K562 (cell line): ENCODE results near the gene ATP6V1F. TPM values are rescaled to one million over a fixed set of nuclear protein-coding genes. Genes with fewer than 3 reads are reported as not detected.
A peak's percentile ranks its signal among the peaks of the same experiment; 100 is the strongest.

ENCODE experiments used
- ADNP ChIP-seq: fragments of 200-800 bp; sonication (Bioruptor generic); IDR thresholded peaks from 2 replicates; pipeline ENCODE4 v1.6.1; 2016; ENCODE audit warnings: missing genetic modification characterization, missing compliant biosample characterization
- CBX1 ChIP-seq: sonication (generic); IDR thresholded peaks from 2 replicates; pipeline ENCODE4 v1.6.1; 2016; ENCODE audit warnings: antibody characterized with exemption, low read depth, mild to moderate bottlenecking
- CBX5 ChIP-seq: IDR thresholded peaks from 2 replicates; pipeline ENCODE4 v1.6.1; 2014; ENCODE audit warnings: low read depth, borderline replicate concordance
- FOS ChIP-seq: IDR thresholded peaks from 3 replicates; pipeline ENCODE4 v1.6.1; 2011; ENCODE audit not compliant: insufficient read length; ENCODE audit errors: extremely low read depth
- HLTF ChIP-seq: fragments of 450-650 bp; IDR thresholded peaks from 2 replicates; pipeline ENCODE4 v1.6.1; 2016
- KLF1 ChIP-seq: fragments of 450-650 bp; IDR thresholded peaks from 2 replicates; pipeline ENCODE4 v1.6.1; 2016; ENCODE audit warnings: missing genetic modification characterization, missing compliant biosample characterization
- NFIC ChIP-seq: fragments of 450-650 bp; IDR thresholded peaks from 2 replicates; pipeline ENCODE4 v1.6.1; 2017; ENCODE audit warnings: mild to moderate bottlenecking, inconsistent platforms
- NFYB ChIP-seq: IDR thresholded peaks from 2 replicates; pipeline ENCODE4 v1.6.1; 2011; ENCODE audit warnings: mild to moderate bottlenecking, moderate library complexity; ENCODE audit not compliant: insufficient read length; ENCODE audit errors: extremely low read depth
- RAD21 ChIP-seq, 2 experiments: fragments of 250-450 bp in 1 of 2; fragments of 450-650 bp in 1 of 2; sonication (Bioruptor Pico) in 1 of 2; formaldehyde crosslinking in 1 of 2; IDR thresholded peaks in 1 of 2; conservative IDR thresholded peaks in 1 of 2; 2 replicates each; pipeline versions ENCODE4 v1.4.0 to v1.8.0; 2020 to 2022; ENCODE audit warnings: mild to moderate bottlenecking in 2 of 2, moderate library complexity in 1 of 2
- SAFB ChIP-seq: fragments of 200-400 bp; formaldehyde crosslinking; IDR thresholded peaks from 2 replicates; pipeline ENCODE4 v1.6.1; 2017; ENCODE audit warnings: low read depth, low read length, borderline replicate concordance
- SMARCA5 ChIP-seq: fragments of 450-650 bp; IDR thresholded peaks from 2 replicates; pipeline ENCODE4 v1.6.1; 2016
- ZBTB1 ChIP-seq: sonication (generic); formaldehyde crosslinking; IDR thresholded peaks from 2 replicates; pipeline ENCODE4 v1.8.1; 2023; ENCODE audit warnings: missing genetic modification reagents, low read depth, mild to moderate bottlenecking, borderline replicate concordance
- ZNF347 ChIP-seq: fragments of 450-650 bp; formaldehyde crosslinking; IDR thresholded peaks from 2 replicates; pipeline ENCODE4 v1.4.0; 2020; ENCODE audit warnings: low read depth, mild to moderate bottlenecking, moderate library complexity
- ZNF717 ChIP-seq: fragments of 250-450 bp; sonication (Bioruptor Pico); IDR thresholded peaks from 2 replicates; pipeline ENCODE4 v1.5.0; 2021
- polyA plus RNA-seq, 8 experiments: library from polyadenylated mRNA; depleted of rRNA in 4 of 8; stranded (reverse) in 5 of 8; unstranded in 3 of 8; fragments of >200 nt; fragmentation: Nextera tagmentation in 2 of 8; fragmentation: Illumina TruSeq in 1 of 8; extraction: Ambion mirVana in 2 of 8; extraction: Trizol in 1 of 8; gene quantifications; 2 replicates each; pipeline versions ENCODE4 v1.2.1 to v1.2.3, GENCODE V29; 2011 to 2014; ENCODE audit warnings: inconsistent platforms in 1 of 8, missing spikeins in 1 of 8
- total RNA-seq, 7 experiments: library from RNA; depleted of rRNA in 6 of 7; stranded (reverse); fragments of >200 nt in 6 of 7; fragmentation: Illumina TruSeq in 2 of 7; extraction: Trizol in 2 of 7; gene quantifications; 2 replicates each; pipeline versions ENCODE4 v1.2.1 to v1.2.3, GENCODE V29; 2011 to 2021; ENCODE audit warnings: low replicate concordance in 1 of 7
- TF ChIP-seq, protein P1 (sequence below): sonication (generic); formaldehyde crosslinking; IDR thresholded peaks from 2 replicates; pipeline ENCODE4 v1.8.1; 2023; ENCODE audit warnings: mild to moderate bottlenecking, missing genetic modification reagents
- TF ChIP-seq, protein P2 (sequence below): sonication (generic); formaldehyde crosslinking; IDR thresholded peaks from 2 replicates; pipeline ENCODE4 v1.9.0; 2022; ENCODE audit warnings: mild to moderate bottlenecking, missing genetic modification reagents
- TF ChIP-seq, protein P3 (sequence below): fragments of 250-450 bp; sonication (Bioruptor Pico); IDR thresholded peaks from 2 replicates; pipeline ENCODE4 v1.5.1; 2021; ENCODE audit warnings: mild to moderate bottlenecking
- TF ChIP-seq, protein P4 (sequence below), 2 experiments: IDR thresholded peaks; 2 replicates each; pipeline ENCODE4 v1.6.1; 2012; ENCODE audit warnings: improper control_type of control experiment in 2 of 2, low read depth in 2 of 2, low read length in 2 of 2, borderline replicate concordance in 1 of 2
- TF ChIP-seq, protein P5 (sequence below): fragments of 450-650 bp; formaldehyde crosslinking; IDR thresholded peaks from 2 replicates; pipeline ENCODE4 v1.4.0; 2020; ENCODE audit warnings: mild to moderate bottlenecking, mixed read lengths

Gene ATP6V1F
- total and polyA plus RNA-seq, 9 of the 15 experiments (the other 6 are each of a cell fraction or from before 2014, with no cell fraction given), result 206 to 1,123 (median 542) TPM

DNA sequence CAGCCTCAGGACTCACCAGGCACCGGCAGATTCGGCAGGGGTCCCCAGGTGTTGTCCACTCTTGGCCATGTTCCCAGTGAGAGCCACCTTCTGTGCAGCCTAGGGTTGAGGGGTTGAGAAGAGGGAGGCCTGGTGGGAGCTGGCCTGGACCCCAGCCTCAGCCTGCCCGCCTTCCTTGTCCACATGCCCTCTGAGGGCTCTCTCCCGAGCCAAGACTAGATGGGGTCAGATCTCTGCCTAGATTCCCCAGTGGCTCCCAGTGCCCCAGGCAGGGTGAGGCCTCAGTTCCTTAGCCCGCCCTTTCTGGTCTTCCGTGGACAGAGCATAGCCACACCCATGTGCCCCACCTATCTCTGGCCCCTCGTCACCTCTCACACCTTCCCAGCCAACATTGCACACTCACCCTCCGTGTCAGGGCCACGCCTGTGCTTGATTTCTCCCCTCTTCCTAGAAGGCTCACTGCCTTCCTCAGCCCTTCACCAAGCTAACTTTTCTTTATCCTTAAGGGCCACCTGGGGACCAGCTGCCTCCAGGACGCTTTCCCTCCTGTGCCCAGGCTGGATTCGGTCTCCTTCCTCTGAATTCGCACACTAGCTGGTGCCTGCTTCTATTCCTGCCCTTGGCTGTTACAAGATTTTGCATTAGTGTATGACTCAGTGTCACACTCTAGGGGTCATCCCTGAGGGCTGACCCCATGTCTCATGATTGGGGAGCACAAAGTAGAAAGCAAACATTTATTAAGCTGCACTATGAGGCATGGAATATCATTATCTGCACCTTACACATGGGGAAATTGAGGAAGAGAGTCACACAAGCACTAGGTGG lies 40.3 kb downstream of the ATP6V1F start (continued):
- no peak for TF ChIP-seq ZNF347 (CRISPR knock-in tag)
- TF ChIP-seq, protein P1, sequence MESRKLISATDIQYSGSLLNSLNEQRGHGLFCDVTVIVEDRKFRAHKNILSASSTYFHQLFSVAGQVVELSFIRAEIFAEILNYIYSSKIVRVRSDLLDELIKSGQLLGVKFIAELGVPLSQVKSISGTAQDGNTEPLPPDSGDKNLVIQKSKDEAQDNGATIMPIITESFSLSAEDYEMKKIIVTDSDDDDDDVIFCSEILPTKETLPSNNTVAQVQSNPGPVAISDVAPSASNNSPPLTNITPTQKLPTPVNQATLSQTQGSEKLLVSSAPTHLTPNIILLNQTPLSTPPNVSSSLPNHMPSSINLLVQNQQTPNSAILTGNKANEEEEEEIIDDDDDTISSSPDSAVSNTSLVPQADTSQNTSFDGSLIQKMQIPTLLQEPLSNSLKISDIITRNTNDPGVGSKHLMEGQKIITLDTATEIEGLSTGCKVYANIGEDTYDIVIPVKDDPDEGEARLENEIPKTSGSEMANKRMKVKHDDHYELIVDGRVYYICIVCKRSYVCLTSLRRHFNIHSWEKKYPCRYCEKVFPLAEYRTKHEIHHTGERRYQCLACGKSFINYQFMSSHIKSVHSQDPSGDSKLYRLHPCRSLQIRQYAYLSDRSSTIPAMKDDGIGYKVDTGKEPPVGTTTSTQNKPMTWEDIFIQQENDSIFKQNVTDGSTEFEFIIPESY, result no peak
- TF ChIP-seq NFIC, result no peak
- TF ChIP-seq RAD21 (CRISPR knock-in tag; conservative IDR thresholded peaks at IDR 0.05 in 1 of 2, IDR thresholded peaks at IDR 0.05 in 1 of 2), result 0 out of 4 replicates have a peak, but pooled peaks of 1 of the 2 experiments have one; percentile 3
- TF ChIP-seq, protein P2, sequence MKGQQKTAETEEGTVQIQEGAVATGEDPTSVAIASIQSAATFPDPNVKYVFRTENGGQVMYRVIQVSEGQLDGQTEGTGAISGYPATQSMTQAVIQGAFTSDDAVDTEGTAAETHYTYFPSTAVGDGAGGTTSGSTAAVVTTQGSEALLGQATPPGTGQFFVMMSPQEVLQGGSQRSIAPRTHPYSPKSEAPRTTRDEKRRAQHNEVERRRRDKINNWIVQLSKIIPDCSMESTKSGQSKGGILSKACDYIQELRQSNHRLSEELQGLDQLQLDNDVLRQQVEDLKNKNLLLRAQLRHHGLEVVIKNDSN (CRISPR knock-in tag), result peak; percentile 27; the same call in 1 of the 2 replicates
- TF ChIP-seq HLTF, result no peak
- no peak for TF ChIP-seq SAFB
- no peak for TF ChIP-seq ZNF717 (CRISPR knock-in tag)
- TF ChIP-seq ZBTB1, result no peak
- TF ChIP-seq KLF1 (tag), result no peak
- TF ChIP-seq, protein P3, sequence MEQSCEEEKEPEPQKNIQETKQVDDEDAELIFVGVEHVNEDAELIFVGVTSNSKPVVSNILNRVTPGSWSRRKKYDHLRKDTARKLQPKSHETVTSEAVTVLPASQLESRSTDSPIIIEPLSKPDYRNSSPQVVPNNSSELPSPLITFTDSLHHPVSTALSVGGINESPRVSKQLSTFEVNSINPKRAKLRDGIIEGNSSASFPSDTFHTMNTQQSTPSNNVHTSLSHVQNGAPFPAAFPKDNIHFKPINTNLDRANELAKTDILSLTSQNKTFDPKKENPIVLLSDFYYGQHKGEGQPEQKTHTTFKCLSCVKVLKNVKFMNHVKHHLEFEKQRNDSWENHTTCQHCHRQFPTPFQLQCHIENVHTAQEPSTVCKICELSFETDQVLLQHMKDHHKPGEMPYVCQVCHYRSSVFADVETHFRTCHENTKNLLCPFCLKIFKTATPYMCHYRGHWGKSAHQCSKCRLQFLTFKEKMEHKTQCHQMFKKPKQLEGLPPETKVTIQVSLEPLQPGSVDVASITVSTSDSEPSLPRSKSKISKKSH (CRISPR knock-in tag), result no peak
- TF ChIP-seq ADNP (tag), result no peak
- TF ChIP-seq CBX1, result no peak
- TF ChIP-seq, protein P4, sequence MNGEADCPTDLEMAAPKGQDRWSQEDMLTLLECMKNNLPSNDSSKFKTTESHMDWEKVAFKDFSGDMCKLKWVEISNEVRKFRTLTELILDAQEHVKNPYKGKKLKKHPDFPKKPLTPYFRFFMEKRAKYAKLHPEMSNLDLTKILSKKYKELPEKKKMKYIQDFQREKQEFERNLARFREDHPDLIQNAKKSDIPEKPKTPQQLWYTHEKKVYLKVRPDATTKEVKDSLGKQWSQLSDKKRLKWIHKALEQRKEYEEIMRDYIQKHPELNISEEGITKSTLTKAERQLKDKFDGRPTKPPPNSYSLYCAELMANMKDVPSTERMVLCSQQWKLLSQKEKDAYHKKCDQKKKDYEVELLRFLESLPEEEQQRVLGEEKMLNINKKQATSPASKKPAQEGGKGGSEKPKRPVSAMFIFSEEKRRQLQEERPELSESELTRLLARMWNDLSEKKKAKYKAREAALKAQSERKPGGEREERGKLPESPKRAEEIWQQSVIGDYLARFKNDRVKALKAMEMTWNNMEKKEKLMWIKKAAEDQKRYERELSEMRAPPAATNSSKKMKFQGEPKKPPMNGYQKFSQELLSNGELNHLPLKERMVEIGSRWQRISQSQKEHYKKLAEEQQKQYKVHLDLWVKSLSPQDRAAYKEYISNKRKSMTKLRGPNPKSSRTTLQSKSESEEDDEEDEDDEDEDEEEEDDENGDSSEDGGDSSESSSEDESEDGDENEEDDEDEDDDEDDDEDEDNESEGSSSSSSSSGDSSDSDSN (IDR thresholded peaks at IDR 0.05; ENCODE audit: borderline replicate concordance in 1 of 2, low read depth in 2 of 2, low read length in 2 of 2), result peak in 1 of 2 experiments; percentile 35; a peak in 1 of 4 replicates
- TF ChIP-seq FOS, result peak; percentile 36
- TF ChIP-seq NFYB, result no peak
- no peak for TF ChIP-seq SMARCA5
- TF ChIP-seq, protein P5, sequence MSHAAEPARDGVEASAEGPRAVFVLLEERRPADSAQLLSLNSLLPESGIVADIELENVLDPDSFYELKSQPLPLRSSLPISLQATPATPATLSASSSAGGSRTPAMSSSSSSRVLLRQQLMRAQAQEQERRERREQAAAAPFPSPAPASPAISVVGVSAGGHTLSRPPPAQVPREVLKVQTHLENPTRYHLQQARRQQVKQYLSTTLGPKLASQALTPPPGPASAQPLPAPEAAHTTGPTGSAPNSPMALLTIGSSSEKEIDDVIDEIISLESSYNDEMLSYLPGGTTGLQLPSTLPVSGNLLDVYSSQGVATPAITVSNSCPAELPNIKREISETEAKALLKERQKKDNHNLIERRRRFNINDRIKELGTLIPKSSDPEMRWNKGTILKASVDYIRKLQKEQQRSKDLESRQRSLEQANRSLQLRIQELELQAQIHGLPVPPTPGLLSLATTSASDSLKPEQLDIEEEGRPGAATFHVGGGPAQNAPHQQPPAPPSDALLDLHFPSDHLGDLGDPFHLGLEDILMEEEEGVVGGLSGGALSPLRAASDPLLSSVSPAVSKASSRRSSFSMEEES (CRISPR knock-in tag), result no peak
- no peak for TF ChIP-seq CBX5
